AG08396 (cell line): ENCODE measurements around the gene PPP1R13B.

Source experiments
- DNase-seq: peaks from one replicate; pipeline ENCODE4 v3.0.0; 2012; ENCODE audit warnings: low spot score, mixed read lengths

PPP1R13B gene

DNA sequence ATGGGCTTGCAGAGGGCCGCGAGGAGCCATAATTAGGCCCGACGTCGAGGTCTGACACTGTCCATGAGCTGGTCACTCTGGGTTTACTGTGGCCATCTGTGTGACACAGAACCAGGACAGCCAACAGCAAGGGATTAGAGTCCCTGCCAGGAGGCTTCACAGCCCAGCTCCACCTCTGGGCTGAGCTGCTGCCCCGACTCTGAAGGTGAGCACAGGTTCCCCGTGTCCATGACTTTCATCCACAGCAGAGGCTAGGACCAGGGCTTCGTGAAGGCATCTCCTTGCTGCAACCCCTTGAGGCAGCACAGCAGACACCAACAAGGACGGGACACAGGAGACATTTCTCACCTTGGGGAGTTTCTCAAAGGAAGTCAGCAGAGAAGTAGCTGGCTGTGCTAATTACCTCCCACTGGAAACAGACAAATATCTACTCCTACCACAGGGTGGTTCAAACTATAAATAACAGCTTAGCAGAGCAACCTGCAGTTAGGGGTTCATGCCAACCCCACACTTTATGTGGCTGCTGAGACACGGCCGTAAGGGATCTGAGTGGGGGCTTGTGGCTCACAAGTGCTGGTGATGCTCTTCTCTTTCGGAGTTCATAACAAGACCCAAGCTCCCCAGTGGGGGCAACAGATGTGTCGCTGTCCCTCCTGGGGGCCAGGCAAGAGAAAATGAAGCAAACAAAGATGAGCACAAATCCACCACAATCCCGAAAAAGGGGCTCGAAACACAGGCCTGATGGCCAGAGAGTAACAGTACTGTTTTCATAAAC is 102.6 kb downstream of the PPP1R13B start:
- DNase-seq: no peak

DNA sequence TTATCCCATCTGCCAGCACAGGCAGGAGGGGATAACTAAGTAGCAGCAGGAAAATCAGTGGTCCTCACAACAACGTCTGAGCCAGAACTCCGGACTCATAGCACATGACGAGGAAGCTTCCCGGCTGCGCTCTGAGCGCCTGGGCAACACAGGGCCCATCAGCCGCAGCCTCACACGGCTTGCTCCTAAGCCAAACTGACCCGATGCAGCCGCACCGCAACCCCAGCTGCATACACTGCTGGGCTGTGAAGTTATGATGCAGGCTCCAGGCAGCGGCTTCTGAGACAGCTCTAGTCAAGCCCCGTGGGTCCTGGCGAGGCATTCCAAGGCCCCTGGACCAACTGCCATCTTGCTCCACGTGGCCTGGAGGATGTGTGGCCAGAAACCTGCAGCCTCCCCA is 103.7 kb downstream of the PPP1R13B start:
- DNase-seq: no peak

DNA sequence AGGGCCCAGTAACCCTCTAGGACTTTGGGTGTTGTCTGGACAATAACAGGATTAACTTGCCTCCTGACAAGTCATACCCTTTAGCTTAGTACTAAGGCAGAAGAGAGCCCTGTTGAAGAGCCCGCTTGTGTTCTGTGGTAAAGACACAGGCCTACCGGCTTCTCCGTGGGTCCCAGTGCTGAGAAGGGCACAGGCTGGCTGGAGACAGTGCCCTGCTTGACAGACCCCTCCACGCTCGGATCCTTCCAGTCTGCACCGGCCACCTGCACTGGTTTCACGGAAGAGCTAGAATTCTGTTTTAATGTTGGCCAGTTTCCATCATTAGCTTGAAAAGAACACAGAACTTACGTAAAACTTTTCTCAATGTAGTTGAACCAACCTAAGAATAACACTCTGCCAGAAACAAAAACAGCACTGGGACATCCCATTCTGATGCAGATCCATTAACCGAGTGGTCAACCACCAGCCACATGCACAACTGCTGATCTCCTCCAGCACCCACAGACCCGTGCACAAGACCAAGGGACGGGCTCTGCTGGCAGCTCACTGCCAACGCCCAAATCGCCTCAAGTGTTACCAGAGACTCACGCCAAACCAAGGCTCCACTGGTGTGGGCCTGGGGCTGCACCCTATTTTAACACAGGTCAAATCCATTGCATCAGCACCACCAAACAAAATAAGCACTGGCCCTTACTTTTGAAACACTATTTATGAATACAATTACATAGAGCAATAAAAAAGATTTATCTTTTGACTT is 104.7 kb downstream of the PPP1R13B start:
- no peak for DNase-seq

DNA sequence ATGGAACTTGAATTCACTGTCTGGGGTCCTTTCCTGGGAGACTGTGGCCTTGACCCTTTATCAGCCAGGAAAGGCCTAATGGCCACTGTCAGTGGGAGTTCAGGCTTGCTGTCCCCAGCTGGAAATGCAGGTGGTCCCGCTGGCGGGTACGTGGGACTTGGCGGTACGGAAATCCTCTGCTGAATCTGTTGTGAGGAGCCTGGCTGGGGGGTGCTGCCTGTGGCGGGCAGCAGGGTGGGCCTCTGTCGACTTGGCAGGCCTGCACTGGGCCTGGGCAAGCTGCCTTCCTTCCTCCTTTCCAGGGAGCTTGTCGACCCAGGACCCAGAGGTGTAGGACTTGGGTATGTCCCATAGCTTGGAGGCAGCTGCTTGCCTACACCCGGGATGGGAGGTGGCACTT is 105.5 kb downstream of the PPP1R13B start:
- no peak for DNase-seq

DNA sequence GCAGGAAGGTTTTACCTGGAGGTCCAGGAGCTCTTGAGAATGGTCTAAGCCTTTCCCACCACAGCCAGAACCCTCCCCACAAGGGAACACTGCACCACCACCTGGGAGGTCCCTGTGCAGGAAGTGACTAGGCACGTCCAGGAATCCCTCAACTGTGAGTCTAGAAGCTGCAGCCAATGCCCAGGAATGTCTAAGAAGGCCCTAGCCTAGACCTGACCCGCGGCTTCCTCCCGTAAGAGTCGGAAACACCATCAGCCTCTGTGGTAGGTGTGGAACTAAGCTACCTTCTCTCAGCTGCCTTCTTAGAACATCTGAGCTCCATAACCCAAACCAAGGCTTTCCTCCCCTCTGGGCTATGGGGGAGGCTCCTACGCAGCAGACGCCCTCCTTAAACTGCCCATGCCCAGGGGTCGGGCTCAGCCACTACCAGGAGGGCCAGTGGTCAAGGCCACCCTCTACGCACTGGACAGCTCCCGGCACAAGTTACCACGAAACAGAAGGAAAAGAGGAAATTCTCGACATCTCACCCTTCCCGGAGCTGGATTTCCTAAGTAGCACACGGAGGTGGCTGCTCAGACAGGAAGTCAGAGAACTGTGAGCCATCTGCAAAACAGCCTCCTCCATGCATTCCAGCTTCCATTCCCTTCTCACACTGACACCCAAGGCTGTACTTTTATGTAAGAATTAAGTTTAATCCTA is 106.2 kb downstream of the PPP1R13B start:
- DNase-seq: no peak

DNA sequence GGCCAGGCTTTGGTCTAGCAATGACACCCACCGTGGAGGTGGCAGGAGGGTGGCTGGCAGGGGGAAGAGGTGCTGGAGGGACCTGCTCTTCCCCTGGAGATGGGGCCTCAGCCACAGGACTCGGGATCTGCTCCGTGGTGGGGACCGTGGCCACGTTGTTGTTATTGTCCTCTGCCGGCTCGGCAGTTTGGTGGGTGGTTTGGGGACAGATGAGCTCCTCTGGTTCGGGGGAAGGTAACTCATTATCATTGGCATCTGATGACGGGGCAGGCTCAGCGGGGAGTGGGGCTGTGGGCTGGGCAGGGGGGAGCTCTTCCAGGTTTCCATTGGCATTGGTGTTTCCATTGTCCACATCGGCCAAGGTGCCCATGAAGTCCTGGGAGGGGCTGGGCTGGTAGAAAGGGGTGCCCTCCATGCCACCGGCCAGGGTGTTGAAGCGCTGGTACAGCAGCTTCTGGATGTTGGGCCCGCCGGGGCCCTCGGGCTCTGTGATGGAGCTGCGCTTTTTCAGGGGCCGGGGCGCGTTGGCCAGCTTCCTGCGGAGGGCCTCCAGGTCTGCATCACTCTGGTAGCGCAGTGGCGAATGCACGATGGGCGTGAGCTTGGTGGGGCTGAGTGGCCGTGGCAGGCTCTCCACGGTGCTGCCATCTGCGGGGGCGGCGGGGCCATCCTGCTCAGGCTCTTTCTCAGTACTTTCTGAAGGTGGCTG is 107.4 kb downstream of the PPP1R13B start:
- DNase-seq: no peak

DNA sequence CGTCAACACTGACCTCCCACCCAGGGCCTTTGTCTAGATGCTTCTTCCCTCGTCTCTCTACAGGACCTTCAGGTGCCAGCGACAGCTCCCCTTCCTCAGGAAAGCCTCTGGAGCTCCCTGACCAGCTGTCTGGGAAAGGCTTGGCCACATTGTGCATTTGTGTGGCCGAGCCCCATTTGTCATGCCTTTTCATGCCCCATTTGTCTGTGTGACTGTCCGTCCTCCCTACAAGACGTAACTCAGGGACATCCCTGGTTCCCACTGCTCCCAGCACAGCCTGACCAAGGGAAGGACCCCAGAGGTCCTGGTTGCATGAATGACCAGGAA is 107.9 kb downstream of the PPP1R13B start:
- DNase-seq: no peak

DNA sequence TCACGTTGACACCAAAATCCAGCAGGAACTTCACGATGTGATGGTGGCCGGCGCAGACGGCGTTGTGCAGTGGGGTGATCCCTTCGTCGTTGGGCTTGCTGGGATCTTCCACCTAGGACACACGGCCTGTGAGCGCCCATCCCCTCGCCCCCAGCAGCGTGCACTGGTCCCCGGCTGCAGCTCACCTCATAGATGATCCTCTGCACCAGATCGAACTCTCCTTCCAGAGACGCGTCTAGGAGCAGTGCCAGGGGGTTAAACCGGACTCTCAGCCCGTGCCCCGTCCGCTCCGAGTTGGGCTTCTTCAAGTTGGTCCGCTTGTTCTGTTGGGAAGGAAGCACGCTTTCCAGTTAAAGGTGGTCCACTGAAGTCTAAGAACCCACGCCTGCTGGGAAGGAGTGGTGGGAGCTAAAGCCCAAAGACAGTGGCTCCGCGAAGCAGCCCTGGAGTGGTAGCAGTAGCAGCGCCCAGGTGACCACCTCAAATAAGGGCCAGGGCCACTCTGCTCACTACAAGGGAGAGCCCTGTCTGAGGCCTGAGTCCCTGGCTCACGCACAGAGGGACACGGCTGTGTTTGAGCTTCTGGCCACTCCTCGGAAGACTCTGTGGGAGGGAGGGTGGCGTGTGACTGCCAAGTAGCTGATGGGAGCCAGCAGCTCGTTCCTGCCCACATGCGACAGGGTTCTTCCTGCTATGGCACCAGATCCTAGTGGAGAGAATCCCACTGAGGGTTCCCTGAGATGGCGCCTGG is 108.5 kb downstream of the PPP1R13B start:
- no peak for DNase-seq

DNA sequence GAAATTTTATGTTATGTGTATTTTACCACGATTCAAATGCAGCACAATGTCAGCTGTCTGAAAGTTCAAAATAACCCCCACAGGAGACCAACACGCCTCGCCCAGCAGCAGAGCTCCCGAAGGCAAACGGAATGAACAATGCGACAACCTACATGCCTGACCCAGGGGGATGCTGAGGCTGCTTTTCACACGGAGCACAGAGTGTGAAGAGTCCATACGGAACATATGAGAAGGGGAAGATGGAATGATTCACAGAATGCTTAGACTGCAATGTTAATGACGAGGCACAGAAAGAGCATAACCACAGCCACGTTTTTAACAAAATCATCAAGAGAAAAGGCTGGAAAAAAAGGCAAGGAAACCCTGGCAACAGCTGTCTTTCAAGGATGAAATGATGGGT is 109.2 kb downstream of the PPP1R13B start:
- DNase-seq: no peak

DNA sequence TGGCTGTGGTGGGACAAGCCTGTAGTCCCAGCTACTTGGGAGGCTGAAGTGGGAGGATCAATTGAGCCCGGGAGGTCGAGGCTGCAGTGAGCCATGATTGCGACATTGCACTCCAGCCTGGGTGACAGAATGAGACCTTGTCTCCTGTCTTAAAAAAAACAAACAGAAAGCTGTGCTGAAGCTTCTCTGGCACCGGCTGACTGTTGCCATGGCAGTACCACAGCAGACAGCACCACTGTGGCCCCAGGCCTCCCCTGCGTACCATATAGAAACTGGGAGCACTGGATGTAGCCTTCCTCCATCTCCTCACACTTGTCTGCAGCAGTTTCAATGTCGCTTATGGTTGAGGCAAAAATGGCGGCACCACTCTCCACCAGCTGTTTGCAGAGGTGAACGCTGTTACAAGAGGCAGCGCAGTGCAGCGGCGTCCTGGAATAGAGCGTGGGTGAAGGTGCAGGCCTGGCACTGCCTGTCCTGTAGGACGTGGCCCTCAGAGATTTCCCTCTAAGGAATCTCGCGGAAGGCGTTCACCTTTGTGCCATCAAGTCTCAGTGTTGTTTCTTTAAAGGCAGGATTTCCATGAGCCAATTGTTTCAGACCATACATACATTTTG is 109.8 kb downstream of the PPP1R13B start:
- no peak for DNase-seq

DNA sequence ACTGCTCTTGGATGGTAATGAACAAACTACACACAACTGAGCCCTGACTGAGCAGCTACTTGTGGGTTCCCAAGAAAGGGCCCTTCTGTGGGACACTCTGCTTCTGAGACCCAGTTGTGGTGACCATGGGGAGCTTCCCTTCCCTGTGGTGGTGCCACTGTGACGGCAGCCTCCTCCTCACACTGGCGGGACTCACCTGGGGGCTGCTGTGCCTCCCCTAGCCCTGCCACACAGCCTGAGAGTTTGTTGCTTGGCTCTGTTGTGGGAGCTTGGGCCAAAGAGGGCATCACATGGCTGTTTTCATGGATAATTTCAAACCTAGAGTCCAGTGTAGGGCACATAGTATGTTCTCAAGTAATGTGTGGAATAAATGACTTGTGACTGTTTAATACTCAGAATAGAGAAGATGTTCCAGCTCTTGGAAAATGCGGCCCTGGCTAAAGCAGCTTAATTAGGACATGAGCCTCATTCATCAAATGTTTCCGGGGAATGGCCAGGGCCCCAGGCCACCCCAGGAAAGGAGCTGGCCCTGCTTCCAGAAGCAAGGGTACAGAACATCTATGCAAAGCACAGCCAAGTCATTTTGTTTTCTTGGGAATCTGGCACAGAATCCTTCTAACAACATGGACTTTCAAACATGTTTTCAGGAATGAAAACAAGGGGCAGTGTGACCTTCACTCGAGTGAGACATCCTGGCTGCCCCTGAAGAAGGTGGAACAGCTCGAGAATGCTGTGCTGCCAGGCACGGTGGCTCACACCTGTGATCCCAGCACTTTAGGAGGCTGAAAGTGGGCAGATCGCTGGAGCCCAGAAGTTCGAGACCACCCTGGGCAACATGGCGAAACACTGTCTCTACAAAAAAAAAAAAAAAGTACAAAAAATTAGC is 110.6 kb downstream of the PPP1R13B start:
- DNase-seq: no peak

DNA sequence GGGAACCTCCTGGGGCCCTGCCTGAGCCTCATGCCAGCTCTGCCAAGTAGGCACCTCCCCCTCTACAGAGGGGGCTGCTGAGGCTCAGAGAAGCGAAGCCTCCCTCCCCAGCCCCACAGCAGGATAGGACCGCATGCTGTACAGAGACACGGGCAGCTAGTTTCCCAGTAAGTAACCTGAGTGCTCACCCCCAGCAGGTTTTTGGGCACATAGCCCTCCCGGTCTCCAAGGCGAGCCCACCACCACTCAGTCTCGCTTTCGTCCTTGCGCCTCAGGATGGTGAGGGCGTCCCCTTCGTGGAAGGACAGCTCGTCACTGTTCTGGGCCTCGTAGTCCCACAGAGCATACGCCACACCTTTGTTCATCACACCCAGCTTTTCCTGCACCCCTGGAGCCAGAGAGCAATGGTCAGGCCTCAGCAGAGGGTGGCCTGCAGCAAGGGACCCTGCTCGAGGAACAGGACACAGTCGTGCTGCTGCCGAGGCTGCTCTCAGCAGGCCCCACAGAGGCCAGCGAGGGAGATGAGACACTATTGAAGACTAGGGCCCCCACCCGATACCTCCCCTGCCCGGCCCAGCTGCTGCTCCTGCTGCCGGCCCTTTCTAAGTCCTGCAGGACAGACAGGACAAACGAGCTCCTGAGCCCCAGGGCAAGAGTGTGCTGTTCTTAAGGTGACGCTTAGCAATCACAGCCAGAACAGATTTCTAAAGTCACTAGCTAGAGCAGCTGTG is 111.4 kb downstream of the PPP1R13B start:
- DNase-seq: no peak

DNA sequence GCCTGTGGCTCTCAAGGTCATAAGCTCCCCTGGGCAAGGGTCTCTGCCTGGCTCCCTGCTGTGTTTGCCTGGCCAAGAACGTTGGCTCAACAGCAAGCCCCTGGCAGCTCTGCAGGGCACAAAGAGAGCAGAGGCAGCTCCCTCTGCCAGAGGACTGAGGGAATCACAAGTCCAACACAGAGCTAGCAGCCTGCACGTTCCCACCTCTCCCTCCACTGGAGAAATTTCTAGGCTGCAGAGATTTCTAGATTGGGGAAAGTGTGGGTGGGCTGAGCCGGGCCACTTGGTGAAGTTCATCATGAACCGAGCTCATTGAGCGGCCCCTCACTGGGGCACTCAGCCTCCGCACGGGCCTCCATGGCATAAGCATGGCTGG is 111.9 kb downstream of the PPP1R13B start:
- no peak for DNase-seq

DNA sequence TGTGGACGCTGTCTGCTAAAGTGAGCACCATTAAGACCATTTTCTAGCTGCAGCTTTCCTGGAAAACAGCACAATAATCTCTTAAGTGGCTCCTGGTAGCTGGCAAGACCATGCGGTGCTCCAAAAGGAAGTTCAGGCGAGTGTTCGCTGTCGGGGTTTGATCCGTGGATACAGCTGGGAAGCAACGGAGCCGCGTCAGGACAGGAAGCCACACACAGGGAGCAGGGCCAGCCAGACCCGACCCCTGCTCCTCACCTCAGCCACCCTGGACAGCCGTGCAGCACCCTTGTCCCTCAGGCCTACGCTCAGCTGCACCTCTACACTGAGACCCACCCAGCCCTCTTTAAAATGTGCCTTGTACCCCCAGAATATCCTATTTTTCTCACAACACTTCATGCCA is 112.4 kb downstream of the PPP1R13B start:
- no peak for DNase-seq

DNA sequence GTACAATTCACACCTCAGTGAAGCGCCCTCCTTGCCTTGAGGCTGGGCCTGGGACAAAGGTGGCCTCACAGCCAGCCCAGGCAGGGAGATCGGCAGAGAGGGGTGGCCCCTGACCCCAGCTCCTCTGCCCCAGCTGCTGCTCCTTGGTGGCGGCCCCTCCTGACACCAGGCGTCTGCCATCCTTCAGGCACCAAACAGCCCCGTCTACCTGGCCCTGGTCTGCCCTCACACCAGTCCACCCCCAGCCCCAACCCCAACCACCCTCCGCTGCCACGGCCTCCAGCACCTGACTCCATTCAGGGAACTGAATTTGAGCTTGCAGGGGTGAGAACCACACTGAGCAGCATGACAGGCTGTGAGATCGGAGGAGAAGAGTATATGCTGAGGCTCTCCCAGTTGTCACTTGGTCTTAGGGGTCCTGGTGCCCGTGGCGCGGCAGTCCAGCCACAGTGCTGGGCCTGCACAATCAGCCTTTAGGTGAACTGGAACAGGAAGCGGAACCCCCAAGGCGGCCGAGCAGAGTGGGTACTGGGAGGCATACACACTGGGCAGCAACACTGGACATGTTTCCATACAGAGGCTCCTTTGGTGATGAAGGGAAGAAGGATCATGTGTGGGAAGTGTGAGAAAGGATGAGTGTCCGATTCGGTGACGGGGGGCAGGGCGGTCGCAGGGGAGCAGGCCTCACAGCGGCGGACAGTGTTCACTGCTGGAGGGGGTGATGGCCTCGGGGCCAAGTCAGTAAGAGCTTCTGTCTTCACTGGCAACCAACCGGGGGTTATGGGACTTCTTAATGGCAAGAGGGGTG is 113.1 kb downstream of the PPP1R13B start:
- no peak for DNase-seq

DNA sequence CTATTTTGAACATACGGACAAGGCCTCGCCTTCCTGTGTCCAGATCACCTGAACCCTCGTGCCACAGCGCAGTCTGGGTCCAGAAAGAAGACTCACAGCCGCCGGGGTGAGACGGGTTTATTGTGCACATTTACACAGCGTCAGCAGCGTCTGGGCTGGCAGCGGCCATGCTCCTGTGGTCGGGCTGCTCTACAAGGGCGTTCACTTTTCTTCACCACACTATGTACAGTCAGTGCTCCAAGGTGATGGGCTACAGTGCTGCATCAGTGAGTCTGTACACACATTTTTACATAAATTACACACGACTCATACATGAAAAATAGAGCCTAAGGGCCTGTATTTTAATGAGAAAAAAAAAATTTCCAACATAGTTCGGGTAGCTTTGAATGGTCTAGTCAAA is 113.7 kb downstream of the PPP1R13B start:
- no peak for DNase-seq

DNA sequence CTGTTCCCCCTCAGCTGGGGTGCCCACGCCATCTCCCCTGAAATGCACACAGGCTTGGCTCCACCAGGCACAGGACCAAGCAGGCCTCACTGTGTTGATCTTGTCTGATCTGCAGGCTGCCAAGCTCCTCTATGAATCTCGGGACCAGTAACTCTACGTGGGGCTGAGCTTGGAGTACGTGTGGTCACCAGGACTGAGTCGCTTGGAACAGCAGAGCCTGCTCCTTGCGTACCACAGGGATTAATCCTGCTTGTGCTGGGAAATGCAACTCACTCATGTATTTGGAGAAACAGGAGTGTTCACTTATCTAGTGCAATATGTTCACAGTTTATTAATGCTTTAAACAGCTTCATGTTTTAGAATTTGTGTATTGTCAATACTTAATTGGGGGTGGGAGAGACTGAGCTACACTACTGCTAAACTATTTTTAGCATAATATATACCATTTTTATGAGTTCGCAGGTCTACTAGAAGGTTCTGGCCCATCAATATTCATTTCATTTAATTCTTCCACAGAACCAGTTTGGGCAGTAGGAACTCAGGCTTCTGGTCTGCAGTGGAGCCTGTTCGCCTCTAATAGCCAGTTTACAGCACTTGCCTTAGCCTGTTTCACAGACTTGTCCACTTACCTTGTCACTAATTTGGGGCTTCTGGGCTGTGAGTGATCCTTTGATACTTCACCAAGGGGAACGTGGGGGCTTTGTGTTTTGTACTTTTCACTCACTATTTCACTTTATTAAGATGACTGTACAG is 114.3 kb downstream of the PPP1R13B start:
- no peak for DNase-seq
